Stimulated activated CD4-positive, alpha-beta T cell treated with anti-CD3 and anti-CD28 coated beads, TNF-alpha, amount 100 ng/mL, for 48 hours (primary cell): ENCODE data around the gene AJM1.
"Not testable (repeated sequence)": the region's sequence is repeated elsewhere in the genome, so short reads cannot be mapped to it uniquely, and the experiment has no call there.

ENCODE experiments used
- DNase-seq, 3 donors: peaks; one replicate each; pipeline ENCODE4 v3.0.0-alpha.2; 2020; ENCODE audit warnings: low read depth in 3 of 3

The AJM1 gene

DNA sequence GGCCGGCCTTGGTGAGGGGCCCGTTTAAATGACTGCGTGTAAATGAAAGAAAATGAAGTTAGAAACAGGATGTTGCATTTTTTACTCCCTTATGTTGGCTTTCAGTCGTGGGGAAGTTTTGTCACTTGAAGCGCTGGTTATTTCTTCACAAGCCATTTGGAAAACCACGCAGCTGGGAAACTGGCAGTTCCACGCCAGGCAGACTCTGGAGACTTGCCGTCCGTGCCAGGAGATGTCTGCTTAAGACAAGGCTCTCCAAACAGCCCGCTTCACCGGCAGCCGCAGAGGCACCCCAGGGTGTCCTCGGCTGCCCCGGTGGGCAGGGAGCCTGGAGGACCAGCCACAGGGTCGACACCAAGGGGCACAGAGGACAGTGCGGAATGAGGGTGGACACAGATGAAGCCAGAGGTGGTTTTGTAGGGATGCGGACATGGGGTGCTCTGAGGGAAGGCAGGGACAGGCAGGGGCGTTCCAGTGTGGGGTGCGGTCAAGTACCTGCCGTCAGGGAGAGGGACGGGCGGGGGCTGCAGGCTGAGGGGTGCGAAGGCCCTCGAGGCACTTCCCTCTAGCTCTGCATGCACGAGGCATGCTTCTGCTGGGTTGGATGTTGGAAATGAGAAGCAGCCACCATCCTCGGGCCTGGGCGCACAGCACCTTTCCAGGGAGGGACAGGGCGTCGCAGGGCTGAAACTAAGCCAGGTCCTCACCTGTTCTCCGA is 11.1 kb upstream of the AJM1 start:
- no peak for DNase-seq

DNA sequence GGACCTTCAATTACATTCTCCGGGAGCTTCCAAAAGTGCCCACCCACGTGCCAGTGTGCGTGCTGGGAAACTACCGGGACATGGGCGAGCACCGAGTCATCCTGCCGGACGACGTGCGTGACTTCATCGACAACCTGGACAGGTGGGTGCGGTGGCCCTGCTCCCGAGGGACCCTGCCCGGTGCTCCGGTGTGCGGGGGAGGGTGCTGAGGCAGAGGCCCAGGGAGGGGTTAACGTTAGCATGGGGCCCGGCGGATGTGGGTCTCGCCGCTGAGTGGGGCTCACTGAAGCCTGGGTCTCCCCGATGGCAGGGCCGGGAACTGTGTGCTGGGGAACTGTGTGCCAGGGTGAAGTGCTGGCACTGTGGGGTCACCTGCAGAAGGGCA is 10.6 kb upstream of the AJM1 start:
- DNase-seq, result no peak

DNA sequence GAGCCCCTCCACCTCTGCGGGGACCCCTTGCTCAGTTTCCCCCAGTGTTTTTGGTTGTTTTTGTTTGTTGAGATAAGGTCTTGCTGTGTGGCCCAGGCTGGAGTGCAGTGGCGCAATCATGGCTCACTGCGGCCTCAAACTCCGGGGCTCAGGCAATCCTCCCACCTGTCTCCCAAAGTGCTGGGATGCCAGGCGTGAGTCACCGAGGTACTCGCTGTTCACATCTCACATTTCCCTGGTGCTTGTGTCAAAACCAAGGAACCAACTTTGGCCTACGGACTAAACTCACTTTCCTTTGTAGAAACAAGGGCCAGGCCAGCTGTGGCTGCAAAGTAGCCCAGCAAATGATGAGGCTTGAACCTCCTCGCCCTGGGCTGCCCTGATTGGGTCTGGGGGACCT is 9.7 kb upstream of the AJM1 start:
- DNase-seq, result no peak

DNA sequence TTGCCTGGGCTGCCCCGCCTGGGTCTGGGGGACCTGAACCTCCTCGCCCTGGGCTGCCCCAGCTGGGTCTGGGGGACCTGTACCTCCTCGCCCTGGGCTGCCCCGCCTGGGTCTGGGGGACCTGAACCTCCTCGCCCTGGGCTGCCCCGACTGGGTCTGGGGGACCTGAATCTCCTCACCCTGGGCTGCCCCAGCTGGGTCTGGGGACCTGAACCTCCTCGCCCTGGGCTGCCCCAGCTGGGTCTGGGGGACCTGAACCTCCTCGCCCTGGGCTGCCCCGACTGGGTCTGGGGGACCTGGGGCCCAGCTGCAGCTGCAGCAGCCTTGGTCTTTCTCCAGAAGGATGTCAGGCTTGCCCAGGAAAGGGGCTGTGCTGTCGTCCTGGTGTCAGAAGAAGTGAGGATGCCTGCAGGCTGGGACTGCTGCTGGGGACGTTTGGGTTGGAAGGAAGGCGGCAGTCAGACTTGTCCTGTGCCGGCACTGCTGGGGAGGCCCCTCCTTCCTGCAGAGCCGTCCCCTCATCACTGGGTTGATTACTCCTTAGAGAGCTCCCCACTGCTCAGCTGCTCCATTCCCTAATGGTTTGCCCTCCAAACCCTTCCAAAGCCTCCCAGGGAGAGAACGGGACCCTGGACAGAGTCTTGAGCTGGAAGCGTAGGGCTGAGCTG is 8.8 kb upstream of the AJM1 start:
- not testable (repeated sequence) for DNase-seq

DNA sequence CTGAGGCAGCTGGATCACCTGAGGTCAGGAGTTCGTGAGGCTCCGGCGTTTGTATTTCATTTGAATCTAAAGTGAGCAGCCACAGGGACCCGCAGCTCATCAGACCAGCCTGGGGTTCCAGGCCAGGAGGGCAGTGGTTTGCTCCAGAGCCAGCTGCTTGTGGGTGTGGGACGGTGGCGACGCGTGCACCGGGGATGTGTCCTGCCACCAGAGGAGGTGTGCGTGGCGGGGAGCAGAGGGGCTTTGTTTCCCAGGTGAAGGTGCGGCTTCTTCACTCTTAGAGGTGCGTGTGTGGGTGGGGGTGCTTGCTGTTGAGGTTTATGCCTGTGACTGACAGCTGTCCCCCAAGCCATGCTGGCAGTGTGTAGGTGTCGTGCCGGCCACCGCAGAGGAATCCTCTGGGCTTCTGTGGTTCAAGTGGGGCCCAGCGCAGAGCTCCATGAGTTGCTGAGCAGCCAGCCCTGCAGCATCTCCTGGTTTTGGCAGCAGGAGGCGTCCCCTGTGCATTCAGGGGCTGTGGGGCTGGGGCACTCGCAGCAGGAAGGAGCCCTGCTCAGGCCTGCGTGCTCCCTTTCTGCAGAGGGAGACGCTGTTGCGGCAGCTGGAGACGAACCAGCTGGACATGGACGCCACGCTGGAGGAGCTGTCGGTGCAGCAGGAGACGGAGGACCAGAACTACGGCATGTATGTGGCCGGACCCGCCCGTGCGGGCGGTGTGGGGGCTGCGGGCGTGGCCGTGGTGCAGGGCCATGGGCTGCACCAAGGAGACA is 6.9 kb upstream of the AJM1 start:
- no peak for DNase-seq

DNA sequence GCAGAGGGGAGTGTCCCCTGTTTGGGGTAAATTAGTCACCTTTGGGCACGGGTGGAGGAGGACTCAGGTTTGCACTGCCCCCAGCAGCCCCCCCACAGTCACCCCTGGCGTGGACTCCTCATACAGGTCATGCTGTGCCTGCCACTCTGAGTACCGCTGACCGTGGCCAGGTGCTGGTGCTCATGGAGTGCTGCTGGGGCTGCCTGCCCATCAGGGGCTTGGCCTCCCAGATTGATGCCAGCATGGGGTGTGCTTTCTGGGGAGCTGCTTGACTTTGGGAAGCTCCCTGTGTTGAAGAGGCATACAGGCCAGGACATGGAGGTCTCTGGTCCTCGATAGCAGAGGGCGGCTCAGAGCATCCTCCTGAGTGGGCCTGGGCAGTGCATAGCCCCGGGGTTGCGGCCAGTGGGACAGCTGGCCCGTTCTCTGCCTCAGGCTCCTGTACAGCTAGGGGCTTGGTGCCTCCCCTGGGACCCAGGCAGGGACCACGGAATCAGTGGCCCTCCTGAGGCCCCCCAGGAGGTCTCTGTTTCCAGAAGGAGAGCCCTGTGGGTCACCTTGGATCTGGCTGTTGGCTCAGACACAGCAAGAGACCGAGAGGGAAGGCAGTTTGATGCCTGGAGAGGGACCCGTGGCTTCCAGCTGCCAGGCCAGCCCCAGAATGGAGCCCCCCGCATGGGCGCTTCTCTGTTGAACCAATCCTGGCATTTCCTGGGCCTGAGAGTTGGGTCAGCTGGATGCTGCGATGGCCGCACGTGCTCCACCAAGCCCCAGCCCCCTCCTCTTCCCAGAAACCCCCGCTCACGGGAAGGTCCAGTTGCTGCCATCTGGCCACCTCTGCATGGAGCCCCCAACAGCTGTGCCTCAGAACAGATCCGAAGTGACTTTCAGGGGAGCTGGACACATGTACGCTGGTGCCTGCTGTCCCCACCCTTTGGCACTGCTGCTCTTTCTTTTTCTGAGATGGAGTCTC is 6.1 kb upstream of the AJM1 start:
- DNase-seq, result no peak

DNA sequence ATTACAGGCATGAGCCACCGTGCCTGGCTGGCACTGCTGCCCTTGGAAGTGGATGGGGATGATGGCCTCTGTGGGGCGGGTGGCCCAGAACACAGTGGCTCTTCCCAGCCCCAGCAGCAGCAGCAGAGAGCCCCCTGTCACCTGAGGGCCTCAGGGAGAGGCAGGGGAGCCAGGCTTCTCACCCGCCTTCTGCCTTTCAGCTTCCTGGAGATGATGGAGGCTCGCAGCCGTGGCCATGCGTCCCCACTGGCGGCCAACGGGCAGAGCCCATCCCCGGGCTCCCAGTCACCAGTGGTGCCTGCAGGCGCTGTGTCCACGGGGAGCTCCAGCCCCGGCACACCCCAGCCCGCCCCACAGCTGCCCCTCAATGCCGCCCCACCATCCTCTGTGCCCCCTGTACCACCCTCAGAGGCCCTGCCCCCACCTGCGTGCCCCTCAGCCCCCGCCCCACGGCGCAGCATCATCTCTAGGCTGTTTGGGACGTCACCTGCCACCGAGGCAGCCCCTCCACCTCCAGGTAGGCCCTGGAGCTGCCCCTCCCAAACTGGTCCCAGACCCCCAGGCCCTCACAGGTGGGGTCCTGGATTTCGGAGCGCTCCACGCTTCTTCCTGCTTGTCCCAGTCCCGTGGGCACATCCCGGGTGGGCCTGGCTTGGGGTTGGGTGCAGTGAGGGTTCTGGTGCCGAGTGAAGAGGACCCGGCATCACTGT is 5.0 kb upstream of the AJM1 start:
- no peak for DNase-seq

DNA sequence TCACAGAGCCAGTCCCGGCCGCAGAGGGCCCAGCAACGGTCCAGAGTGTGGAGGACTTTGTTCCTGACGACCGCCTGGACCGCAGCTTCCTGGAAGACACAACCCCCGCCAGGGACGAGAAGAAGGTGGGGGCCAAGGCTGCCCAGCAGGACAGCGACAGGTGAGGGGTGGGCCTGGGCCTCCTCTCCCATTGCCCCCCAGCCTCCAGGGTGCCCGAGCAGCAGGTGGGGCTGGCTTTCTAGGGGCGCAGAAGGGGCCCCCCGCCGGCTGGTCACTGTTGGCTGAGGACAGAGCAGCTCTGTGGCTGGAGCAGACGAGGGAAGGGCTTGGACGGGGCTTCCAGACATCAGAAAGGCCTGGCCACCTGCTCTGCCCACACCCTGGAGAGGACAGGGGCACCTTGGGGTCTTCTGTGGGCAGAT is 4.4 kb upstream of the AJM1 start:
- DNase-seq, result not testable (repeated sequence)

DNA sequence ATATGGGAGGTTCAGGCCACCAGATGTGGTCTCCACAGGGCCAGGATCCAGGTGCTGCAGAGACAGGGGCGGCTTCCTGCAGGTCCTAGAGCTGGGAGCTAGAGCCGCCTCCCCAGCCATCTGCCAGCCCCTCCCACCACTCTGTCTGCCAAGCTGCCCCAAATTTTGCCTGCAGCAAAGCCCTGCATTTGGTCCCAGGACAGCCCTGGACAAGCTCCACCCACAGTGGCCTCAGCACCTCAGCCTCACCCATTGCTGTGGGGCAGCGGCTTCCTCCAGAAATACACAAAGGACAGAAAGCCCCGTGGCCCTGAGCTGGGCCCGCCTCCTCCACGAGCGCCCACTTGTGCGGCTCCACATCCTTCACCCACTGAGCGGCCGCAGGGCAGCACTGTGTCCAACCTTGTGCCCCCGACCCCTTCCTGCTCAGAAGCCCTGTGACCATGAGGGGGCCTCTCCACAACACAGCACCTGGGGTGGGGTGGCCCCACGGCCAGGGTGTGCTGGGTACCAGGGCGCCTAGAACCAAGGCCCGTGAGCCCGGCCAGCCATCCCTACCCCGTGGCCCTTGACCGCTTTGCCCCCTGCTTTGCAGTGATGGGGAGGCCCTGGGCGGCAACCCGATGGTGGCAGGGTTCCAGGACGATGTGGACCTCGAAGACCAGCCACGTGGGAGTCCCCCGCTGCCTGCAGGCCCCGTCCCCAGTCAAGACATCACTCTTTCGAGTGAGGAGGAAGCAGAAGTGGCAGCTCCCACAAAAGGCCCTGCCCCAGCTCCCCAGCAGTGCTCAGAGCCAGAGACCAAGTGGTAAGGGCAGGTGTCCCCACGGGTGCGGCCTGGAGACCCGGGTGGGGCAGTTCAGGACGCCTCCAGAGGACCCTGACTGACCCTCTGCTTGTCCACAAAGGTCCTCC is 3.7 kb upstream of the AJM1 start:
- no peak for DNase-seq

DNA sequence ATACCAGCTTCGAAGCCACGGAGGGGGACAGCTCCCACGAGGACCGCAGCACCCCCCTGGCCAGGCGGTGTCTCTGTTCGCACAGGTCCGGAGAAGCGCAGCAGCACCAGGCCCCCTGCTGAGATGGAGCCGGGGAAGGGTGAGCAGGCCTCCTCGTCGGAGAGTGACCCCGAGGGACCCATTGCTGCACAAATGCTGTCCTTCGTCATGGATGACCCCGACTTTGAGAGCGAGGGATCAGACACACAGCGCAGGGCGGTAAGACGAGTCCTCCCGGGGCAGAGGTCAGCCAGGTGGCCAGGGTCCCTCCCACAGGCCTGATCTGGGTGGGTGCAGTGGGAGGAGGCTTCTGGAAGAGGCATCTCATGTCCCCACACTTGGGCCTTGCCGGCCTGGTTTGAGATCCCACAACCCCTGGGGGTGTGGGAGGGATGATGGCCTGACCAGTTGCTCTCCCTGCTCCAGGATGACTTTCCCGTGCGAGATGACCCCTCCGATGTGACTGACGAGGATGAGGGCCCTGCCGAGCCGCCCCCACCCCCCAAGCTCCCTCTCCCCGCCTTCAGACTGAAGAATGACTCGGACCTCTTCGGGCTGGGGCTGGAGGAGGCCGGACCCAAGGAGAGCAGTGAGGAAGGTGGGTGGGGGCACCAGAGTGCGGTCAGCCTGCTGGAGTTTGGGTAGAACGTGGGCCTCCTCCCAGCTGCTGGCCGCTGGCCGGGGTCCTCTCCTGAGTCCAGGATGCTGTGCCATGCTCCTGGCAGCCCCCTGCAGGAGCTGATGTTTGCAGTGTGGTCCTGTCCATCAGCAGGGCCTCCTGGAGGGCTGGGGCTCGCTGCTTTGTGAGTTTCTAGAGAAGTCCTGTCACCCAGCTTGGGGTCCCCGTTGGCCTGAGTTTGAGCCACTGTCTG is 2.8 kb upstream of the AJM1 start:
- no peak for DNase-seq

DNA sequence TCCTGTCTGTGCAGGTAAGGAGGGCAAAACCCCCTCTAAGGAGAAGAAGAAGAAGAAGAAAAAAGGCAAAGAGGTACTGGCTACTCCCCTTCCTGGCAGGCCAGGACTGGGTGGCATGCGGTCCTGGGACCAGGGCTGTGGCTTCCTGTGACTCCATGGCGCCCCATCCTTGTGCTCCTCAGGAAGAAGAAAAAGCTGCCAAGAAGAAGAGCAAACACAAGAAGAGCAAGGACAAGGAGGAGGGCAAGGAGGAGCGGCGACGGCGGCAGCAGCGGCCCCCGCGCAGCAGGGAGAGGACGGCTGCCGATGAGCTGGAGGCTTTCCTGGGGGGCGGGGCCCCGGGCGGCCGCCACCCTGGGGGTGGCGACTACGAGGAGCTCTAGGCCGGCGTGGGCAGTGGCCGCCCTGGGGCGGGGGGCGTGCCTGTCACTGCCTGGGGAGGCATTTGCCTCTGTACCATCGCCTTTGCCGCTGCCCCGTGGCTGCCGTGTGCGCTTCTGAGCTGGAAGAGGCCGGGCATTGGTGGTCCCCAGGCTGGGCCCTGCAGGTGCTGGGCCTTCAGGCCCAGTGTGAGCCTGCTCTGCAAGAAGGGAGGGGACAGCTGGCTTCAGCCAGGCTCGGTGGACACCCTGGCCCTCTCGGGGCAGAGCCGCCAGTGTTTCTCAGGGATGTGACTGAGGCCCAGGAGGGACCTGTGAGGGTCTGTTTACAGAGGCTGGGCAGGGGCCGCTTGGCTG is 2.0 kb upstream of the AJM1 start:
- no peak for DNase-seq

DNA sequence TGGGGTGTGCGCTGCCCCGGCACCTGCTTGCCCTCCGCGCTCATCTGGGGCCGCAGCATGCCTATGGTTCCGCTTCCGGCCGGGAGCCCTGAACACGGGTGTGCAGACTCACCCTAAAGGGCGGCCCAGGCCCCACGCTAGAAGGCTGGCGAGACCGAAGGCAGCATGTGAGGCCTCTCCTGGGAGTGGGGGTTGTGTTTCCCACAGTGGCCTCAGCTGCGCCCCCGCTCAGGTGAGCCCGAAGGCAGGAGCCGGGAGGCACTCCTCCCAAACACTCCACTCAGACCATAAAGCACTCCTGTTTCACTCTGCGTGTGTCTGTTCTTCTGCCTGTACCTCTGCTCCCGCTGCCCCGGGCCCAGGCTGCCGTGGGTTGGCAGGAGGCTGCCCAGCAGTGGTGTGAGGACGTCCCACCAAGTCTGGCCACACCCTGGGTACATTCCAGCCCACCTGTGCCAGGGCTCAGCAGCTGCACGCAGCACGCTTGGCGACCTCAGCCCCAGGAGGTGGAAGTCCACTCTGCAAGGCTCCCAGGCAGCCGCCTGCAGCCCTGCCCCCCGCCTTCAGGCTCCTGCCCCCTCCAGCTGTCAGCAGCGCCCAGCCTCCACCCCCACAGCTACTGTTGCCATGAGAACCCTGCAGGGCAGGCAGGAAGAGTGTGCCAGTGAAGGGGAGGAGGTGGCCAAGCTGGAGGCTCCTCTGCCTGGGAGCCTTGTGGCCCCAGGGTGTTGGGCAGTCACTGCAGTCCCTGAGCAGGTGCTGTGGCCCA is 1.2 kb upstream of the AJM1 start:
- DNase-seq, result no peak

DNA sequence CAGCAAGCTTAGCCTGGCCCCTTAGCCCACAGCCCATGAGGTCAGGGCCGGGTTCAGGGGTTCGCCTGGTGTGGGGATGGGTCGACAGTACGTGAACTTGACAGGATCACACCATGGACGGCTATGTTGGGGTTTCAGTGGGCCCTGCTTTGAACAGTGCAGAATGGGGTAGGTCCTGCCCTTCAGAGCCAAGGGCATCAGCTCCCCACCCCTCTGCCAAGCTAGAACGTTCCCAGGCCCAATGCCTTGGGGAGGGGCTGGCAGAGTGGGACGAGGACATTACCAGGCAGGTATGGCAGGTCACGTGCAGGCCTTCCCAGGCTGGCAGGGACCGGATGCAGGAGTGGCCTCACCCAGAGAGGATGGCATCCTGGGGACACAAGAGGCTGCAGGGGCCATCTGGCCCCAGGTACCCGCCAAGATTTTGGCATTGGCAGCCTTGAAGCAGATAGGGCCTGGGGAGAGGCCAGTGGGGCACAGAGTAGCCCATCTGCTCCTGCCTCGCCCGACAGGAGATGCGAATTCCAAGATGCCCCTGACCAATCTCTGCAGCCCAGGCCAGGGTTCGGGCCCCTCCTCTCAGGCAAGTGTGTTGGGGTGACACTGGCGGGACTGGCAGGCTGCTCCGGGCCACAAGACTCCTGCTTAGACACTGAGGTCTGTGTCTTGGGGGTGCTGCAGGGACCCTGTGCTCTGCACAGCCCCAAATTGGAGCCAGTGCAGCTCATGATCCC is 465 bp upstream of the AJM1 start:
- DNase-seq, result not testable (repeated sequence)

DNA sequence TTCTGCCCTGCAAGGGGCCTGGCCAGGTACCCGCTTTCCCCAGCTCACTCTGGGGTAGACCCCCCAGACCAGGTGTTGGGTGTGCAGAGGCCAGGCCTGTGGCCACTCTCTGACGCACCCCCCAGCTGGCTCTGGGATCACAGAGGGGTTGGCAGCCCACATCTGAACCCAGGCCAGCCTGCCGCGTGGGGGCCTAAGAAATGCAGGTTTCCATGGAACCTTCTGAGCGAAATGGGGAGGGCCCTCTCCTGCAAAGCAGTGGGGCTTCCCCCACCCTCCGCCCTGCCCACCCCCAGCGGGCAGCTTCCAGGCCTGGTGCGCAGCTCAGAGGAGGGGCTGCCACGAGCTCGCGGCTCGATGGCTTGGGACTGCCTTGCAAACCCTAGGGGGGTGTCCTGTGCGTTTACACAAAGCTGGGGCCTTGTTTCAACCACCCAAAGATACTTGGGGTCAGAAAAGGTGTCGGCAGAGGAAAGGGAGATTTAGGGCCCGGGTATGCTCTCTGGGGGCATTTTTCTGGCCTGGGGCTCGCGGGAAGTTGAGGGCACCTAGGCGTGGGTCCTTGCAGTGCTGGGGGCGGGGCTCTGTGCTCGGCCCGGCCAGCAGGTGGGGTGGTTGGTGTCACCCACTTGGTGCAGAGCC is 1.0 kb downstream of the AJM1 start:
- not testable (repeated sequence) for DNase-seq

DNA sequence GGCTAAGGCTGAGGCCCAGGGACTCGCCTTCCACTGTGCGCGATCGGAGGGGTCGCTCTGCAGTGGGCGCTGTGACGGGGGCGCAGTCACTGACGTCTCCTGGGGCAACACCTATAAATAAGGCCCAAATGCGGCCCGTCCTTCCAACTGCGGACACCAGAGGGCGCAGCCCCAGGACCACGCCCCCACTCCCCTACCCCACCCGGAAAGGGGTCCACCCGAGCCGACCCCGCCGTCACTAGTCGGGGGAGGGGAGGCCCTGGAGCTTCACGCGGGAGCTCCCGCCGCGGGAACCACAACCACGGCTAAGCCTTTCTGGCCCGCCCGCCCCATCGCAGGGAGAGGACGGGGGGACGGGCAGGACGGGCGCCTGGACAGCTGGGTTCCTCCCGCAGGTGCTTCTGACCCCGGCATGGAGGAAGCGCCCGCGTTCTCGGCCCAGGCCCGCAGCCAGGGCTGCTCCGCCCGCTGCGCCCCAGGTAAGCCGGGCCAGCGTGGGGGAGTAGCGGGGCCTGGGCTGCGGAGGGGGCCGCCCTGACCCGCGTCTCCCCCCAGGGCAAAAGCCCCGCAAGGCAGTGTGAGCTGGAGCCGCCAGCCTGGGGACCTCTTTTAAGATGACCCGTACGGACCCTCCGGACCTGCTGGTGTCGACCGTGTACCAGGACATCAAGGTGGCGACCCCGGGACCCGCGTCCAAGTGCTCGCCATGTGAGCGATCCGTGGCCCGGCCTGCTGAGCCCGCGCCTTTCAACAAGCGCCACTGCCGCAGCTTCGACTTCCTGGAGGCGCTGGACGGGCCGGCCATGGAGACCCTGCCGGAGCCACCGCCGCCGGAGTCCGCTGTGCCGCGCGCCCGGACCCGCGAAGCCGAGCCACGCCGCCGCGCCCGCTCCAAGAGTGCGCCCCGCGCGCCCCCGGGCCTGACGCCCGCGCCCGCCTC is 1.8 kb downstream of the AJM1 start:
- DNase-seq, result peak in 2 of 3 donors; percentile 39 to 41
